COLO668 (cell line): ENCODE measurements around the gene IL22RA1.

Source experiments
- DNase-seq: peaks from one replicate; lab custom pipeline; 2025; ENCODE audit not compliant: unreplicated experiment; lab: John Stamatoyannopoulos, UW

IL22RA1 gene

DNA sequence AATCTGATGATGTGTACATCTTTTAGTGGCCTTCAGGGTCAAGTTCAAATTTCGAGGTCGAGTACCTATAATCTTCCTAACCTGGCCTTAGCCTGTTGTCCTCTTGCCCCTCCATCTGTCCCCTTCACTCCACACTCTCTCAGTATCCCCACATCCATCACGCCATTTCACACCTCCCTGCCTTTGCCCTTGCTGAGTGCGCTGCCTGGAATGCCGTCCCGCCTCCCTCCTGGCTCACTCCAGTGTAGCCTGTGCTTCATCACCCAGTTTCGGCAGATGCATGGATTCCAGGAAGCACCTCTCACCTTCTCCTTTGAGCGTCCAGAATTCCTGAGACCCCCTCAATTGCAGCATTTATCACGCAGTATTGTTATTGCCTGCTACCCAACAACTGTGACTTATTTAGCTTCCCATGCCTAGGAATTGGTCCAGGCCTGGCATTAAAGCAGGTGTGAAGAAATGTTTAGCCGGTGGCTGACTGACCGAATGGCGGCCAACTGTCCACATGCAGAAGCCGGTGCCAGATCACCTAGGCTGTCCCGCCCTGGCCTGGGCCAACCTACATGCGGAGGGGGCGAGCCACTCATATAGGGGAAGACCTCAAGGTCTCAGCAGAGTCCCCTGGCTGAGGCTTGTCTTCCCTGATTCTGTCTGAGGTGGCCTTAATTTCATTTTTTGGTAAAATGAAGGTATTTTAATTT, 65.5 kb downstream of the IL22RA1 start:
- no peak for DNase-seq

DNA sequence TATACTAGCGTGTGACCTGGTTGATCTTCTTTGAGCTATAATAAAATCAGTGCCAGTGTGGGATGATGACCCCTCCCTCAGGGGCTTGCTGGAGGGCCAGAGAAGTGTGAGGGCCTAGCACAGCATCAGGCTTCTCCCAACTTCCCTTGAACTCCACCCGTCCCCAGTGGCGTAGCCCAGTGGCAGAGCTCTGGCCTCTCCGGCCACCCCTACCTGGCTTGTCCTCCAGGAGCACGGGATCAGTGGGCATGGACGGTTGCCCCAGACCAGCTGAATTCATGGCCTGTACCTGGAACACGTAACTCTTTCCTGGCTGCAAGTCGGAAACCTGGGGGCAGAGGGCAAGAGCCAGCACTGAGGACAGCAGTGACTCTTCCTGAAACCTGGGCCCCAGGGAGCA, 67.0 kb downstream of the IL22RA1 start:
- DNase-seq = no peak

DNA sequence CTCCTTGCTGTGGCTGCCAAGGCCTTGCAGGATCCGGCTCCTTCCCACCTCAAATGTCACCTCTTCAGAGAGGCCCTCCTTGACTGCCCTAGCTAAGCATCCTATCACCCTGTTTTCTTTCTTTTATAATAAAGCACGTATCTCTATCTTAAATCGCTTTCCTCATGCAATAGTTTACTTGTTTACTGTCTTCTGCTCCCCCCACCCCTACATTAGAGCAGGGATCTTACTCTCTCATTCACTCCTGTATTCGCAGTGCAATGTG, 67.4 kb downstream of the IL22RA1 start:
- DNase-seq = no peak

DNA sequence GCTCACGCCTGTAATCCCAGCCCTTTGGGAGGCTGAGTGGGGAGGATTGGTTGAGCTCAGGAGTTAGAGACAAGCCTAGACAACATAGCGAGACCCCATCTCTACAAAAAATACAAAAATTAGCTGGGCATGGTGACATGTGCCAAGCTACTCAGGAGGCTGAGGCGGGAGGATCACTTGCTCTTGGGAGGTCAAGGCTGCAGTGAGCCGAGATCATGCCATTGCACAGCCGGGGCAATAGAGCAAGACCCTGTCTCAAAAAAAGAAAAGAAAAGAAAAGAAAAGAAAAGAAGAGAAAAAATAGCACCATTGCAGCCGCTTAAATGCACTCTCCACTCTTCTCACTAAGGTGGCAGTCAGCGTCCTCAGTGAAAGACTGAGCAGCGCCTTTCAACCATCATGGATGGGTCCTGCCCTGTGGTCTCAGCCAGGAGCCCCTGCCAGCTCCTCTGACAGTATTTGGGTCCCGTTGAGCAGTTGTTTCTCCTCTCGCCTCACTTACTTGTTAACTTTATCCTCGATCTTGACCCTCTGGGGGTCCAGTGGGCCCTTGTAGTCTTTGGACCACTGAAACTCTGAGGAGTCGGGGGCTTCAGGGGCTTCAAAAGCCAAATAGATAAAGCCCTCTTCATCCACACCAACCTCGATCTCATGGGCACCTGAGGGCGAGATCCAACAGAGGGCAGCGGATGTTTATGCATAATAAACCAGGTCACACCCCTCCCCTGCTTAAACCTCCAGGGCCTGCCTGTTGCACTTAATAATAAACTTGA, 67.9 kb downstream of the IL22RA1 start:
- DNase-seq = peak; percentile 22

DNA sequence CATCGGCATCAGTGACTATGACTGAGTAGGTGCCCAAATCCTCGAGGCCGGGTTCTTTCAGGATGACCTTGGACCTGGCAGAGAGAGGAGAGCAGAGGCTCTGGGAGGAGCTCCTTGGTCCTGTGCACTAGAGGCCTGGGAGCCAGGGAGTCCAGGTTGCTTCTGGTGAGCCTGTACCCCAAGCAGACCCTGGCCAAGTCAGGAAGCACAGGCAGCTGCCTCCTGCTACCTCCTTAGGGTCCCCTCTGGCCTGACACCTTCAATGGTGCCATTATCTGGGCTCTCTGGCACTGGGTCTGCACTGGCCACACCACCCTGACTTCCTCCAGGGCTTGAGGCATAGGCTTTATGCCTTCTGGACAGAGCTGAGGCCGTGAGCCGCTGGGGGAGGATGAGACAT, 68.7 kb downstream of the IL22RA1 start:
- DNase-seq = no peak

DNA sequence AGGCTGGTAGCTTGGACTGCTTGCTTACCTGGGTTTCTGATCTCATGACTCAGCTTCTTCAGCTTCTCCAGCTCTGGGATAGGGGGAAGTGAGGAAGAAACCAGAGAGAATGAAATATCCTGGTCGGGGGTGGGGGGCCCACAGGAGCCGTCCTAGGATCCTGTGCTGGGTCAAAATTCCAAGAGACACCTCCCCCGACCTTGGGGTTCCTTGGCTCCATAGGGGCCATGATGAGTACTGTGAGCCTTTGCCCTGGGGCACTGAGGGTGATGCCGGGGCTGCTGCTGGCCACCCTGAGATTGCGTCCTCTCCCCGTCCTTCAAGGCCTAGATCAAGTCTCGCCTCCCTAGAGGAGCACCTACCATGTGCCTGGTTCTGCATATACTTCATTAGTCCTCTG, 71.0 kb downstream of the IL22RA1 start:
- DNase-seq = no peak

DNA sequence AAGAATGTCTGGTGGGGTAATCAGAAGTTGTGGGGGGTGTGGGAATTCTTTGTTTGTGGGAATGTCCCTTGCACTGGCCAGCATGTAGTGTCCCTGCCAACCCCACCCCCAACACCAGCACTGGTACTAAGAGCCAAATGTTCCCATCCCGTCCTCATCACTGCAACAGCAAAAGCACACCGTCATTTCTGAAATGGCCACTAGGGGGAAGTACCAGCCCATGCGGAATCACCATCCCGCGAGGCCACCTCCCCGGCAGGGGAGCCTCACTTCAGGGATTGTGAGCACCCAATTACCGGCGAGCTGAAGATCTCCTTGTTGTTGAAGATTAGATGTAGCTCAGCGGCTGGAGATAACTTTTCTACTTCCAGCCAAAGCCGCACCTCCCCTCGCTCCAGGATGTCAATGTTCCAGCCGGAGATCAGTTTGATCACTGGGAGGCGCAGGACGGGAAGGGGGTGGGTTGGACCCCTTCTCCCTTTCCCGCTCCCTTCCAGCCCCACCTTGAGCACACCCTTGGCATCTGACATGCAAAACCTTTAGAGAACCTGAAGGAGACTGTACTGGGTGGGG, 72.0 kb downstream of the IL22RA1 start:
- peak; percentile 87 for DNase-seq

DNA sequence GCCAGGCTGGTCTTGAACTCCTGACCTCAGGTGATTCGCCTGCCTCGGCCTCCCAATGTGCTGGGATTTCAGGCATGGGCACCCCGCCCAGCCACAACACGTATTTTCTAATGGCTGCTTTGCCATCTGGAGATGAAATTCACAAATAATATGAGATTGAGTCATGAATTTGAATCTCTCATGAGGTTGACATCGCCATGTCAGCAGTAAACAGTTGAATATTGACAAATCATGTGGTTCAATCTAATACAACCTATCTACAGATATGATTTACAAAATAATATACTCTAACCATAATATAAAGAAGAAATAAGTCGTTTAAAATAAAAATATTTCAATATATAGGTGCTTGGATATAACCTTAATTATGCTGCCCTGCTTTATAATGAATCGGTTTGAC, 73.1 kb downstream of the IL22RA1 start:
- no peak for DNase-seq
